ENCODE results near the gene BCR.

The BCR gene

GRCh38 chr22:23280356-23281052, 100.2 kb downstream of the BCR start:
- DNase-seq, result no peak
- H3K36me3 Mint-ChIP-seq (ENCODE audit: low read depth), result peaks cover 6% of the 10 kb centered on the region

GRCh38 chr22:23281053-23281405, 100.7 kb downstream of the BCR start:
- no peak overlapping the region for H3K4me3 Mint-ChIP-seq
- peaks cover 2% of the 10 kb centered on the region for H3K27me3 Mint-ChIP-seq (ENCODE audit: low read depth, poor library complexity)
- no peaks in the 10 kb centered on the region for H3K4me1 Mint-ChIP-seq
- TF ChIP-seq CTCF (IDR thresholded peaks at IDR 0.05), result no peak
- no peak overlapping the region for H3K27ac Mint-ChIP-seq
- no peak for DNase-seq
- H3K9me3 Mint-ChIP-seq, result no peaks in the 10 kb centered on the region
- H3K36me3 Mint-ChIP-seq (ENCODE audit: low read depth), result peaks cover 5% of the 10 kb centered on the region

More at GRCh38 chr22:23280356-23281052, 100.2 kb downstream of the BCR start:
- no peak for TF ChIP-seq CTCF (IDR thresholded peaks at IDR 0.05)
- Mint-ChIP-seq H3K27ac (no peak overlapping the region), H3K27me3 (ENCODE audit: low read depth, poor library complexity) (peaks cover 2% of the 10 kb centered on the region), H3K4me3 (no peak overlapping the region), H3K9me3 (no peaks in the 10 kb centered on the region), H3K4me1 (no peaks in the 10 kb centered on the region)

- H3K27ac Mint-ChIP-seq, result no peak overlapping the region
- H3K4me1 Mint-ChIP-seq, result no peaks in the 10 kb centered on the region
- DNase-seq, result peak; percentile 92
- H3K27me3 Mint-ChIP-seq (ENCODE audit: low read depth, poor library complexity), result peaks cover 2% of the 10 kb centered on the region
- no peak overlapping the region for H3K4me3 Mint-ChIP-seq
- no peaks in the 10 kb centered on the region for H3K9me3 Mint-ChIP-seq
- peak; percentile 93 for TF ChIP-seq CTCF (IDR thresholded peaks at IDR 0.05)
- peaks cover 5% of the 10 kb centered on the region for H3K36me3 Mint-ChIP-seq (ENCODE audit: low read depth)
These were observed 101.2 kb downstream of the BCR start for GRCh38 chr22:23281406-23282088.

GRCh38 chr22:23282089-23282501, 101.8 kb downstream of the BCR start:
- no peak for TF ChIP-seq CTCF (IDR thresholded peaks at IDR 0.05)
- Mint-ChIP-seq H3K27me3 (ENCODE audit: low read depth, poor library complexity) (peaks cover 2% of the 10 kb centered on the region), H3K4me3 (no peak overlapping the region), H3K36me3 (ENCODE audit: low read depth) (peaks cover 5% of the 10 kb centered on the region), H3K27ac (no peak overlapping the region), H3K4me1 (no peaks in the 10 kb centered on the region), H3K9me3 (no peaks in the 10 kb centered on the region)
- no peak for DNase-seq

- no peak for TF ChIP-seq CTCF (IDR thresholded peaks at IDR 0.05)
- no peak overlapping the region for H3K4me3 Mint-ChIP-seq
- no peak for DNase-seq
- peaks cover 2% of the 10 kb centered on the region for H3K27me3 Mint-ChIP-seq (ENCODE audit: low read depth, poor library complexity)
- H3K9me3 Mint-ChIP-seq, result no peaks in the 10 kb centered on the region
- H3K36me3 Mint-ChIP-seq (ENCODE audit: low read depth), result peaks cover 5% of the 10 kb centered on the region
- H3K27ac Mint-ChIP-seq, result no peak overlapping the region
- H3K4me1 Mint-ChIP-seq, result no peaks in the 10 kb centered on the region
These were observed 102.2 kb downstream of the BCR start for GRCh38 chr22:23282516-23282915.

GRCh38 chr22:23282986-23283385, 102.7 kb downstream of the BCR start:
- peaks cover 5% of the 10 kb centered on the region for H3K36me3 Mint-ChIP-seq (ENCODE audit: low read depth)

More at GRCh38 chr22:23282986-23283385, 102.7 kb downstream of the BCR start:
- H3K27ac Mint-ChIP-seq, result no peak overlapping the region
- TF ChIP-seq CTCF (IDR thresholded peaks at IDR 0.05), result no peak
- H3K4me3 Mint-ChIP-seq, result no peak overlapping the region
- peaks cover 2% of the 10 kb centered on the region for H3K27me3 Mint-ChIP-seq (ENCODE audit: low read depth, poor library complexity)
- no peaks in the 10 kb centered on the region for H3K4me1 Mint-ChIP-seq
- H3K9me3 Mint-ChIP-seq, result no peaks in the 10 kb centered on the region
- no peak for DNase-seq
